Aorta (tissue), 5 donors: ENCODE measurements around the gene CD69. TPM values are rescaled to one million over a fixed set of nuclear protein-coding genes. Genes with fewer than 3 reads are reported as not detected.

ENCODE experiments used
- ATAC-seq: fragments of 200-7000 bp; cut with Tn5 transposase; one replicate; pipeline ENCODE4 v1.9.1; 2022; ENCODE audit warnings: moderate library complexity; ENCODE audit not compliant: low FRiP score
- DNase-seq, 2 donors: peaks; one replicate each; pipeline ENCODE4 v3.0.0-alpha.2; 2020
- H3K27ac ChIP-seq, 2 donors: one replicate each; pipeline ENCODE4 v1.5.1; 2013; ENCODE audit warnings: low read length in 2 of 2, mild to moderate bottlenecking in 2 of 2, moderate library complexity in 2 of 2, control low read depth in 1 of 2, inconsistent platforms in 1 of 2, low read depth in 1 of 2
- H3K27me3 ChIP-seq, 2 donors: one replicate each; pipeline ENCODE4 v1.6.1; 2013; ENCODE audit warnings: control low read depth in 1 of 2, low read length in 1 of 2, mild to moderate bottlenecking in 1 of 2, moderate library complexity in 1 of 2; ENCODE audit not compliant: insufficient read depth in 2 of 2, control insufficient read depth in 1 of 2
- H3K36me3 ChIP-seq, 2 donors: one replicate each; pipeline ENCODE4 v1.6.1; 2013; ENCODE audit warnings: control low read depth in 1 of 2, low read length in 1 of 2, mild to moderate bottlenecking in 1 of 2; ENCODE audit not compliant: insufficient read depth in 2 of 2, control insufficient read depth in 1 of 2
- H3K4me1 ChIP-seq, 2 donors: one replicate each; pipeline ENCODE4 v1.6.1; 2013; ENCODE audit warnings: low read length in 2 of 2, control low read depth in 1 of 2, mild to moderate bottlenecking in 1 of 2, moderate library complexity in 1 of 2; ENCODE audit not compliant: insufficient read depth in 2 of 2, control insufficient read depth in 1 of 2
- H3K4me3 ChIP-seq, 2 donors: one replicate each; pipeline ENCODE4 v1.5.1; 2013; ENCODE audit warnings: low read length in 2 of 2, control low read depth in 1 of 2, mild to moderate bottlenecking in 1 of 2
- H3K9me3 ChIP-seq: one replicate; pipeline ENCODE4 v1.6.1; 2013; ENCODE audit warnings: mild to moderate bottlenecking, low read length; ENCODE audit not compliant: control insufficient read depth
- WGBS, 2 donors: extraction: QIAGEN DNeasy Blood & Tissue Kit; methylation state at CpG; one replicate each; pipeline ENCODE4 v1.1.7; 2013; 5-methylcytosine and 5-hydroxymethylcytosine counted together
- intact Hi-C, 2 donors: fragments of 100-400 bp; cut with DNase I; formaldehyde crosslinking; loops; one replicate each; pipeline versions ENCODE4 v1.14.2 to v1.15.0; 2022
- polyA plus RNA-seq, 2 donors: library from polyadenylated mRNA; stranded (reverse); fragments of 200-250 nt; gene quantifications; one replicate each; pipeline ENCODE4 v1.2.3, GENCODE V29; 2013
- total RNA-seq, 2 donors: library from RNA; stranded (reverse); fragmentation: NEBNext Ultra II Directional; extraction: Animal tissue kit (Norgen Biotek cat#: 25700); gene quantifications; one replicate each; pipeline ENCODE4 v1.2.1, GENCODE V29; 2021
- donor health status: healthy with polysubstance abuse.
- donor health status: Bipolar disorder and iron deficiency.
- donor health status: DM: no; HTN: no; CAD: no.
- donor health status: DM: no; HTN: no; CAD: no.
- donor health status: DM: yes; HTN: yes; CAD: no.

CD69 gene
- total and polyA plus RNA-seq, 4 donors = 0.59 to 8.4 (median 4.4) TPM; not detected in 1

DNA sequence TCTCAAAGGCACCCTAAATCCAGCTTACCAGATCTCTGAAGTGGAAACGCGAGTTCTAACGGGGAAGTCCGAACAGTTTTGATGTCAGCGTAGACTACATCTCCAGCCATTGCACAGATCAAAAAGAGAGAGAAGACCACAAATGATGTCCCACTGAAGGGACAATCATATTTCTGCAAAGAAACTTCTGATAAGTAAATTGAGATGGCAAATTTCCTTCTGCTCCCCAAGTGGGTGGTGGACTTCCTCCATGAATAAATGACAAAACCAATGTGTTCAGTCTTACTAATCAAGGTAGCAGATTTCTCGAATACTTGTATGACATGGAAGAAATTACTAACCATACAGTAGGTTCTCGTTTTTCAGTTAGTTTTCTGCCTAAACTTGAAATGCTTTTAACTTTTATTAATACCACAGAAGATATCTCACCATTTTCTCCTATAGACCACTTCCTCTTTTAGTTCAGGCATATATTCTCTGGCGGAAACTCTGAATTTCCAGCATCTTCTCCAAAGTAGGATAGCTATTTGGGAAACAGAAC lies 27.7 kb downstream of the CD69 start, which contains the start of gene CLECL1:
TSS of gene CLECL1 (minus strand) at position 177 of the 541 bp plus-strand sequence.
- no peaks in the 10 kb centered on the region for H3K9me3 ChIP-seq
- intact Hi-C loops = no loop called here
- 75 to 86% methylated on average over 8 of the region's 8 CpGs for WGBS, 2 donors
- no peak within 1 kb of the TSS for H3K4me3 ChIP-seq
- no peak within 1 kb of the TSS for H3K27ac ChIP-seq
- DNase-seq (no peak), ATAC-seq (no peak)
- no peaks in the 10 kb centered on the region for H3K27me3 ChIP-seq
- no peaks in the 10 kb centered on the region for H3K36me3 ChIP-seq
- H3K4me1 ChIP-seq = no peaks in the 10 kb centered on the region

GRCh38 chr12:9731797-9732196 lies 28.9 kb downstream of the CD69 start:
- no peak for ATAC-seq

GRCh38 chr12:9731393-9731792 lies 29.3 kb downstream of the CD69 start:
- no peak for ATAC-seq
- no peaks in the 10 kb centered on the region for H3K4me1 ChIP-seq
- no peak overlapping the region for H3K4me3 ChIP-seq
- H3K9me3 ChIP-seq = no peaks in the 10 kb centered on the region
- intact Hi-C loops = no loop called here
- WGBS, 2 donors = 67 to 68% methylated on average over 6 of the region's 6 CpGs
- no peaks in the 10 kb centered on the region for H3K36me3 ChIP-seq
- no peak for DNase-seq
- no peaks in the 10 kb centered on the region for H3K27me3 ChIP-seq
- no peak overlapping the region for H3K27ac ChIP-seq

More at GRCh38 chr12:9731797-9732196, 28.9 kb downstream of the CD69 start:
- H3K36me3 ChIP-seq = no peaks in the 10 kb centered on the region
- no peaks in the 10 kb centered on the region for H3K9me3 ChIP-seq
- no peaks in the 10 kb centered on the region for H3K27me3 ChIP-seq
- no peaks in the 10 kb centered on the region for H3K4me1 ChIP-seq
- DNase-seq = no peak
- no peak overlapping the region for H3K4me3 ChIP-seq
- H3K27ac ChIP-seq = no peak overlapping the region
- 64 to 75% methylated on average over 2 of the region's 2 CpGs for WGBS, 2 donors
- intact Hi-C loops = no loop called here

DNA sequence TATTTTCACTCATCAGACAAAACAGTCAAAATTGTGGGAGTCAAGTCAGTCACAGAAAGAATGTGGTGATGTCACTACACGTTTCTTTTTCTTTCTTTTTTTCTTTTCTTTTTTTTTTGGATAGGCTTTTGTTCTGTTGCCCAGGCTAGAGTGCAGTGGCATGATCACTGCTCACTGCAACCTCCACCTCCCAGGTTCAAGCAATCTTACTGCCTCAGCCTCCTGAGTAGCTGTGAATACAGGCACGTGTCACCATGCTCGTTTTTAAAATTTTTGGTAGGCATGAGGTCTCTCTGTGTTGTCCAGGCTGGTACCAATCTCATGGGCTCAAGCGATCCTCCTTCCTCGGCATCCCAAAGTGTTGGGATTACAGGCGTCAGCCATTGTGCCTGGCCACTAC lies 30.1 kb downstream of the CD69 start:
- no peaks in the 10 kb centered on the region for H3K27me3 ChIP-seq
- no peak for DNase-seq
- no peak for ATAC-seq
- no peak overlapping the region for H3K4me3 ChIP-seq
- no peaks in the 10 kb centered on the region for H3K9me3 ChIP-seq
- H3K4me1 ChIP-seq = no peaks in the 10 kb centered on the region
- H3K27ac ChIP-seq = no peak overlapping the region
- intact Hi-C loops = no loop called here
- H3K36me3 ChIP-seq = no peaks in the 10 kb centered on the region
- WGBS, 2 donors = 68 to 71% methylated on average over 6 of the region's 6 CpGs

DNA sequence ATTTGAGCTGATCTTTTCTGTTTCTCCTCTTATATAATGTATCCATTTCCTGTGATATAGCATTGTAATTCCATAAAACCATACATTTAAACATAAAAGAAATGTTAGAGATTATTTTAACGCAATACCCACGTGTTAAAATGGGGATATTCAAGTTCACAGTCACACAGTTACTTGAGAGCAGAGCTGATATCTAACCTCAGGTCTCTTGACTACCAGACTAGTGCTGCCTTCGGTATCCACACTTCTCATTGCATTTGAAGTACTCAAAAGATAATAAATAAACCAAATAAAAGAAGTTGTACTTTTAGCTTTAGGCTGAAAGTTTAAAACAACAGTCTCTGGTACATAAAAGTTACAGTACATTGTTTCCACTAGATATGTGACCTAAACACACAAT lies 30.7 kb downstream of the CD69 start:
- no peak overlapping the region for H3K4me3 ChIP-seq
- 37 to 47% methylated on average over 3 of the region's 3 CpGs for WGBS, 2 donors
- intact Hi-C loops = no loop called here

DNA sequence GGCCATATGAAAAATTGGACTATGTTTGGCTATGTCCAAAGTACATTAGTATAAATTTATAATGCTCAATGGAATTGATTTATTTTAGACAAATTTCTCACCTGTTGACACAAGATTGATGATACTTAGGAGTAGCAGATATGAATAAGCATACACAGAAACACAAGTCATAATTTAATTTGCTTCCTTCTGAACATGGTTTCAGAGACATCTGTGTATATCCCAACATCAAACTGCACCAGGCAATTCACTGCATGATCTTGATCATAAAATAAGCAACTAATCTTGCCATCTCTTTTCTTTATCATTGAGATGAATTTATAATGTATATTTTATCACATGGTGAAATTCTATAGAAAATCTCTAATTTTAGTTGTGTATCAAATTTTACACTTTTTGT lies 31.6 kb downstream of the CD69 start:
- ATAC-seq = no peak
- Histone ChIP-seq H3K36me3 (no peaks in the 10 kb centered on the region), H3K27ac (no peak overlapping the region), H3K4me3 (no peak overlapping the region), H3K9me3 (no peaks in the 10 kb centered on the region), H3K27me3 (no peaks in the 10 kb centered on the region), H3K4me1 (no peaks in the 10 kb centered on the region)
- no peak for DNase-seq
- intact Hi-C loops = no loop called here

More for the DNA sequence above, 30.7 kb downstream of the CD69 start:
- no peak for DNase-seq
- no peaks in the 10 kb centered on the region for H3K4me1 ChIP-seq
- no peak for ATAC-seq
- no peaks in the 10 kb centered on the region for H3K9me3 ChIP-seq
- no peak overlapping the region for H3K27ac ChIP-seq
- no peaks in the 10 kb centered on the region for H3K27me3 ChIP-seq
- no peaks in the 10 kb centered on the region for H3K36me3 ChIP-seq

DNA sequence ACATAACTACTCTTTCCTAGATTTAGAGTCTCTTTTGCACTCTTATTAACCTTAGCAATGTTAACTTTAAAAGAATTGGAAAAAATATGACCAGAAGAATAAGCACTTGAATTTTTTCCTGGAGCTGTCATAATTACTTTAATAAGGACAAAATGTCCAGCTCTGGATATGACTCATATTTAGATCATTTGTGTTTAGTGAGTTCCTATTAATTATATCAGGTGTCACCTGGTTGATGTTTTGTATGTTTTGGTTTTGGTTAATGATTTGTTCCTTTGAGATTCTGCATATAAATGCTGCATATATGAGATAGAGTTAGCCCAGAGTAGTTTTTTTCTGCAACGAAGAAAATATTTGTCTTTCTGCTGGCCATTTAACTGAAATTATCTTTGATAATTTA lies 32.9 kb downstream of the CD69 start:
- intact Hi-C loops = no loop called here
- no peak overlapping the region for H3K4me3 ChIP-seq
- no peaks in the 10 kb centered on the region for H3K27me3 ChIP-seq
- H3K36me3 ChIP-seq = no peaks in the 10 kb centered on the region
- H3K9me3 ChIP-seq = no peaks in the 10 kb centered on the region
- DNase-seq (no peak), ATAC-seq (no peak)
- H3K4me1 ChIP-seq = no peaks in the 10 kb centered on the region
- 70 to 81% methylated on average over 1 of the region's 1 CpG for WGBS, 2 donors
- no peak overlapping the region for H3K27ac ChIP-seq

DNA sequence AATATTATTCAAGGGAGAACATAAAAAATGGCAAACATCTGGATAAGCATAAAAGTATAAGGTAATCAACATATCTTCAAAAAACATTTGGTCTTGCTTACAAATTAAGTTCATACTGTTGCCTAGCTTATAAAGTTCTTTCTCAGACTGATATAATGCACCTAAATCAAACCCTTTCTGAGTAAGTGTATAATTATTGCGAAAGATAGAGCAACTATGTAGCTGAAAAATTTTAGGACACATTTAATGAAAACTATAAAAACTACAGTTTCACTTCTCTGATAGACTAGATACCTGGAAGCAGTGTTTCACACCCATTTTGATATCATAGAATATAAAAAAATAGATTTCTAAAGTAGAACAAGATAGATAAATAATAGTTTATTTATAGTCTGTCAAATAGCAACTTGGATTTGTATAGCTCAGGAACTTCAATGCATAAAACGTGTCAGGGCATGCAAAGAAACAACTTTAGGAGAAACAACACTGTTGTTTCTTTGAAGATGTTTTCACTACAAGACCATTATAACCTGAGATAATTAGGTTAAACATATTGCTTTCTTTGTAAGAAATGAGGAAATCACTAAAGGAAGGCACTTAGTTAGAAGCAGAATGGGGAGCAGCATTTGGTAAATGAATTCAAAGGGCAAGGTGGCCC lies 35.4 kb downstream of the CD69 start:
- Histone ChIP-seq H3K9me3 (no peaks in the 10 kb centered on the region), H3K4me3 (no peak overlapping the region), H3K27me3 (no peaks in the 10 kb centered on the region), H3K4me1 (no peaks in the 10 kb centered on the region), H3K36me3 (no peaks in the 10 kb centered on the region), H3K27ac (no peak overlapping the region)
- WGBS, 2 donors = 45 to 62% methylated on average over 2 of the region's 2 CpGs
- DNase-seq (no peak), ATAC-seq (no peak)
- intact Hi-C loops = no loop called here

GRCh38 chr12:9724023-9724422 lies 36.7 kb downstream of the CD69 start:
- DNase-seq (no peak), ATAC-seq (no peak)
- H3K9me3 ChIP-seq = peaks cover 2% of the 10 kb centered on the region
- no peaks in the 10 kb centered on the region for H3K36me3 ChIP-seq
- H3K4me3 ChIP-seq = no peak overlapping the region
- no peaks in the 10 kb centered on the region for H3K27me3 ChIP-seq
- no peak overlapping the region for H3K27ac ChIP-seq
- 81 to 85% methylated on average over 1 of the region's 1 CpG for WGBS, 2 donors
- no peaks in the 10 kb centered on the region for H3K4me1 ChIP-seq
- intact Hi-C loops = no loop called here
